Nephron progenitor cell (in vitro differentiated cells): ENCODE results near the gene VSTM2L.

Experiments
- DNase-seq: peaks from one replicate; pipeline ENCODE4 v3.0.0; 2021
- H3K27ac Mint-ChIP-seq: 2 replicates; pipeline ENCODE4 v1.8.0; 2021; ENCODE audit warnings: mild to moderate bottlenecking, moderate library complexity, mixed read lengths
- H3K27me3 Mint-ChIP-seq: 2 replicates; pipeline ENCODE4 v1.8.0; 2021; ENCODE audit warnings: mild to moderate bottlenecking, low read depth, mixed read lengths; ENCODE audit not compliant: poor library complexity
- H3K36me3 Mint-ChIP-seq: 2 replicates; pipeline ENCODE4 v1.8.0; 2021; ENCODE audit warnings: low read depth, mixed read lengths
- H3K4me1 Mint-ChIP-seq: 2 replicates; pipeline ENCODE4 v1.8.0; 2021; ENCODE audit warnings: mixed read lengths
- H3K4me3 Mint-ChIP-seq: 2 replicates; pipeline ENCODE4 v1.8.0; 2021; ENCODE audit warnings: mild to moderate bottlenecking, moderate library complexity, mixed read lengths
- H3K9me3 Mint-ChIP-seq: 2 replicates; pipeline ENCODE4 v1.8.0; 2021; ENCODE audit warnings: mild to moderate bottlenecking, moderate library complexity, mixed read lengths
- TF ChIP-seq, protein P1 (sequence below): fragments of 200-600 bp; sonication (generic); IDR thresholded peaks from 2 replicates; pipeline ENCODE4 v1.5.0; 2021; ENCODE audit warnings: antibody characterized with exemption

VSTM2L gene

DNA sequence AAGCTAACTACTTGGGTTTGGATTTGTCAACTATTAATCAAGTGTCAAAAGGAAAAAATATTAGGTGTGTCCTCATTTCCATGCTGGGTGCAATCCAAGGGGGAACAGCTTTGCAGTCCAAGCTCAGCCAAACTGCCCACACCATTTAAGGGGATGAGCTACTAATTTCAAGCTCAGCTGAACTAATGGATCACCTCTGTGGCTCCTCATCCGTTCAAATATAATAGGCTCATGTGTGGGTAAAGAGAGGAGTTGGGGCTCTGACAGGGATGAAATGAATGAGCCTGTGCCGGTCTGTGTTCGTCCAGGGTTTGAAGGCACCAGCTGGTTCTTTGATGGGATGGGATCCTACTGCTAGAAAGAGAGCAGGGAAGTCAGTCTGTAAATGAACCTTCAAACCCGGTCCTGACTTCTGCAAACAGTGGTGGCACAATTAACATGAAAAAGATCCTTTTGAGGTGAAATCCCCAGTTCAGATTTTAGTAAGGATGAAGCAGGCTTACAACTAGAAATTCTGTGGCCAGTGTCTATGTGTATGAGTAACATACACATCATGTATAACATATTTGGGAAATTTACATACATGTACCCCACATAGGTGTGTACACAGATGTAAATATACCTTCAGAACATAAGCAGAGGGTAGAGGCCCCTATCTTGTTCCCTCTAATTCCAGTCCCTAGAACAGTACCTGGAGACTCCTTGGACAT is 88.4 kb downstream of the VSTM2L start:
- H3K27ac Mint-ChIP-seq, result no peak overlapping the region
- no peak overlapping the region for H3K4me3 Mint-ChIP-seq
- peaks cover 5% of the 10 kb centered on the region for H3K27me3 Mint-ChIP-seq
- H3K9me3 Mint-ChIP-seq, result no peaks in the 10 kb centered on the region
- DNase-seq, result no peak
- H3K4me1 Mint-ChIP-seq, result peaks cover 30% of the 10 kb centered on the region
- H3K36me3 Mint-ChIP-seq, result peaks cover 45% of the 10 kb centered on the region
- TF ChIP-seq, protein P1, sequence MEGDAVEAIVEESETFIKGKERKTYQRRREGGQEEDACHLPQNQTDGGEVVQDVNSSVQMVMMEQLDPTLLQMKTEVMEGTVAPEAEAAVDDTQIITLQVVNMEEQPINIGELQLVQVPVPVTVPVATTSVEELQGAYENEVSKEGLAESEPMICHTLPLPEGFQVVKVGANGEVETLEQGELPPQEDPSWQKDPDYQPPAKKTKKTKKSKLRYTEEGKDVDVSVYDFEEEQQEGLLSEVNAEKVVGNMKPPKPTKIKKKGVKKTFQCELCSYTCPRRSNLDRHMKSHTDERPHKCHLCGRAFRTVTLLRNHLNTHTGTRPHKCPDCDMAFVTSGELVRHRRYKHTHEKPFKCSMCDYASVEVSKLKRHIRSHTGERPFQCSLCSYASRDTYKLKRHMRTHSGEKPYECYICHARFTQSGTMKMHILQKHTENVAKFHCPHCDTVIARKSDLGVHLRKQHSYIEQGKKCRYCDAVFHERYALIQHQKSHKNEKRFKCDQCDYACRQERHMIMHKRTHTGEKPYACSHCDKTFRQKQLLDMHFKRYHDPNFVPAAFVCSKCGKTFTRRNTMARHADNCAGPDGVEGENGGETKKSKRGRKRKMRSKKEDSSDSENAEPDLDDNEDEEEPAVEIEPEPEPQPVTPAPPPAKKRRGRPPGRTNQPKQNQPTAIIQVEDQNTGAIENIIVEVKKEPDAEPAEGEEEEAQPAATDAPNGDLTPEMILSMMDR, result no peak

GRCh38 chr20:37991908-37992307 is 89.0 kb downstream of the VSTM2L start:
- Mint-ChIP-seq H3K4me1 (peaks cover 29% of the 10 kb centered on the region), H3K27ac (no peak overlapping the region), H3K4me3 (no peak overlapping the region), H3K36me3 (peaks cover 50% of the 10 kb centered on the region), H3K27me3 (peaks cover 2% of the 10 kb centered on the region), H3K9me3 (no peaks in the 10 kb centered on the region)
- TF ChIP-seq, protein P1, result no peak
- DNase-seq, result no peak

- TF ChIP-seq, protein P1, result peak; percentile 70
- Mint-ChIP-seq H3K4me1 (peaks cover 19% of the 10 kb centered on the region), H3K4me3 (no peak overlapping the region), H3K9me3 (no peaks in the 10 kb centered on the region), H3K27ac (no peak overlapping the region), H3K27me3 (no peaks in the 10 kb centered on the region), H3K36me3 (peaks cover 54% of the 10 kb centered on the region)
- DNase-seq, result peak; percentile 48
Measured at GRCh38 chr20:37992802-37993409, 90.0 kb downstream of the VSTM2L start.

- no peak for DNase-seq
- Mint-ChIP-seq H3K4me1 (peaks cover 9% of the 10 kb centered on the region), H3K27me3 (no peaks in the 10 kb centered on the region), H3K4me3 (no peak overlapping the region), H3K36me3 (peaks cover 60% of the 10 kb centered on the region), H3K9me3 (no peaks in the 10 kb centered on the region), H3K27ac (peak overlapping the region; percentile 11)
- TF ChIP-seq, protein P1, result no peak
Measured at GRCh38 chr20:37994512-37994911, 91.6 kb downstream of the VSTM2L start.
